GM12878 (cell line): ENCODE results near the gene HMCN2. TPM values are rescaled to one million over a fixed set of nuclear protein-coding genes. Genes with fewer than 3 reads are reported as not detected.

ENCODE experiments used
- ATAC-seq: fragments of 200-7000 bp; cut with Tn5 transposase; 3 replicates; pipeline ENCODE4 v1.9.1; 2020; ENCODE audit warnings: mild to moderate bottlenecking, moderate library complexity
- BruUV-seq: library from RNA; stranded (reverse); fragments of 400-500 nt; replicated peaks from 2 replicates; lab custom pipeline; 2021; lab: Mats Ljungman, UMichigan
- CTCF ChIA-PET: fragments of 300-600 bp; sonication (Branson Sonifier 250); formaldehyde crosslinking; extraction: SDS; loops from one replicate; lab custom pipeline; 2021; ENCODE audit warnings: inconsistent platforms; lab: Yijun Ruan, JAX
- POLR2A ChIA-PET: fragments of 350-600 bp; formaldehyde crosslinking; extraction: SDS; loops from one replicate; lab custom pipeline; 2021; ENCODE audit warnings: inconsistent platforms; lab: Charles Lee
- RAD21 ChIA-PET: fragments of 300-600 bp; sonication (Branson Sonifier 250); formaldehyde crosslinking; loops from one replicate; lab custom pipeline; 2023; ENCODE audit warnings: antibody characterized with exemption; ENCODE audit not compliant: unreplicated experiment; lab: Charles Lee
- SMC1A ChIA-PET: fragments of 300-600 bp; sonication (Branson Sonifier 250); formaldehyde crosslinking; loops from one replicate; lab custom pipeline; 2023; ENCODE audit not compliant: unreplicated experiment, uncharacterized antibody; lab: Charles Lee
- DNase-seq: peaks from one replicate; pipeline ENCODE4 v3.0.0-alpha.2; 2011; ENCODE audit warnings: low read depth, low spot score
- FAIRE-seq: peaks from 3 replicates; lab custom pipeline; 2011; peaks lifted over from hg19 to GRCh38; lab: Jason Lieb, UNC
- H2AFZ ChIP-seq: 2 replicates; pipeline ENCODE4 v1.6.0; 2011; ENCODE audit warnings: low read depth, low read length, control low read depth; ENCODE audit not compliant: control insufficient read depth
- H3K27ac ChIP-seq: 2 replicates; pipeline ENCODE4 v1.5.1; 2011; ENCODE audit warnings: control low read depth; ENCODE audit not compliant: control insufficient read depth, insufficient read depth
- H3K27me3 ChIP-seq, 2 experiments: replicated peaks in 1 of 2; 2 replicates each; pipeline versions ENCODE4 v1.6.0 to v1.6.1; 2011; ENCODE audit warnings: low read length in 1 of 2; ENCODE audit not compliant: control insufficient read depth in 2 of 2, insufficient read depth in 2 of 2
- H3K36me3 ChIP-seq, 2 experiments: 2 replicates each; pipeline ENCODE4 v1.5.1; 2011; ENCODE audit warnings: low read length in 1 of 2; ENCODE audit not compliant: control insufficient read depth in 2 of 2, insufficient read depth in 2 of 2
- H3K4me1 ChIP-seq: 2 replicates; pipeline ENCODE4 v1.6.1; 2011; ENCODE audit warnings: mild to moderate bottlenecking, low read length, moderate library complexity, mixed read lengths; ENCODE audit not compliant: control insufficient read depth, insufficient read depth
- H3K4me2 ChIP-seq: 2 replicates; pipeline ENCODE4 v1.6.0; 2011; ENCODE audit warnings: control low read depth; ENCODE audit not compliant: control insufficient read depth, insufficient read depth
- H3K4me3 ChIP-seq: fragments of 200-600 bp; sonication (generic); 2 replicates; pipeline ENCODE4 v1.5.1; 2016
- H3K79me2 ChIP-seq: 2 replicates; pipeline ENCODE4 v1.6.0; 2011; ENCODE audit warnings: low read length; ENCODE audit not compliant: control insufficient read depth, insufficient read depth
- H3K9ac ChIP-seq: 2 replicates; pipeline ENCODE4 v1.8.0; 2011; ENCODE audit warnings: low read length, control low read depth, mixed read lengths; ENCODE audit not compliant: control insufficient read depth, insufficient read depth
- H3K9me3 ChIP-seq: replicated peaks from 3 replicates; pipeline ENCODE4 v1.5.1; 2011; ENCODE audit warnings: mild to moderate bottlenecking, low read length; ENCODE audit not compliant: control insufficient read depth, insufficient read depth
- H4K20me1 ChIP-seq: 2 replicates; pipeline ENCODE4 v1.6.0; 2011; ENCODE audit not compliant: control insufficient read depth, insufficient read depth
- CHD4 ChIP-seq: fragments of 200-600 bp; sonication (generic); IDR thresholded peaks from 2 replicates; pipeline ENCODE4 v1.6.1; 2016; ENCODE audit warnings: mild to moderate bottlenecking
- CREB1 ChIP-seq: IDR thresholded peaks from 2 replicates; pipeline ENCODE4 v1.6.1; 2012; ENCODE audit warnings: low read depth, mild to moderate bottlenecking, inconsistent platforms
- MXI1 ChIP-seq: fragments of 150-350 bp; IDR thresholded peaks from 2 replicates; pipeline ENCODE4 v1.6.1; 2011; ENCODE audit warnings: low read depth, mild to moderate bottlenecking, inconsistent platforms, low read length, improper control_type of control experiment
- POLR2AphosphoS2 ChIP-seq: IDR thresholded peaks from 2 replicates; pipeline ENCODE4 v1.6.1; 2011; ENCODE audit warnings: low read depth, mild to moderate bottlenecking, low read length, improper control_type of control experiment, moderate library complexity
- RFX5 ChIP-seq: IDR thresholded peaks from 2 replicates; pipeline ENCODE4 v1.6.1; 2011; ENCODE audit warnings: low read depth, low read length, improper control_type of control experiment
- SMAD5 ChIP-seq: IDR thresholded peaks from 2 replicates; pipeline ENCODE4 v1.6.1; 2016; ENCODE audit warnings: antibody characterized with exemption, low read depth
- SMARCA5 ChIP-seq: fragments of 450-650 bp; IDR thresholded peaks from 2 replicates; pipeline ENCODE4 v1.6.1; 2017; ENCODE audit warnings: mild to moderate bottlenecking
- WGBS: methylation state at CpG from one replicate; pipeline ENCODE4 v1.1.6; 2016; ENCODE audit warnings: low lambda C conversion rate; ENCODE audit not compliant: insufficient replicate concordance, insufficient coverage; ENCODE audit errors: missing lambda C conversion rate; 5-methylcytosine and 5-hydroxymethylcytosine counted together
- in situ Hi-C: fragments of 300-500 bp; cut with MboI; formaldehyde crosslinking; loops from 9 replicates; pipeline ENCODE4 v1.14.3; 2018; ENCODE audit warnings: mixed read lengths
- intact Hi-C: fragments of 100-400 bp; cut with micrococcal nuclease; formaldehyde crosslinking; loops from one replicate; pipeline ENCODE4 v1.14.2; 2022; ENCODE audit not compliant: unreplicated experiment
- polyA plus RNA-seq, 11 experiments: library from polyadenylated mRNA; depleted of rRNA in 4 of 11; unstranded in 6 of 11; stranded (reverse) in 5 of 11; fragments of >200 nt; fragmentation: Nextera tagmentation in 4 of 11; fragmentation: Illumina TruSeq in 1 of 11; extraction: Ambion mirVana in 4 of 11; extraction: Trizol in 1 of 11; gene quantifications; 1 replicate in 1 of 11; 2 replicates in 10 of 11; pipeline versions ENCODE4 v1.2.1 to v1.2.3, GENCODE V29; 2011 to 2016; ENCODE audit warnings: inconsistent platforms in 2 of 11, missing spikeins in 2 of 11, low read depth in 1 of 11
- total RNA-seq, 4 experiments: library from RNA; depleted of rRNA in 3 of 4; stranded (reverse); fragments of >200 nt in 3 of 4; fragmentation: Illumina TruSeq in 1 of 4; extraction: Trizol in 1 of 4; gene quantifications; 2 replicates each; pipeline versions ENCODE4 v1.2.1 to v1.2.3, GENCODE V29; 2013 to 2021
- TF ChIP-seq, protein P1 (sequence below): fragments of 450-650 bp; formaldehyde crosslinking; IDR thresholded peaks from 2 replicates; pipeline ENCODE4 v1.5.0; 2022; ENCODE audit warnings: mild to moderate bottlenecking, missing genetic modification characterization
- TF ChIP-seq, protein P2 (sequence below): IDR thresholded peaks from 2 replicates; pipeline ENCODE4 v1.6.1; 2011; ENCODE audit warnings: mild to moderate bottlenecking, low read depth, low read length, moderate library complexity; ENCODE audit not compliant: insufficient replicate concordance
- TF ChIP-seq, protein P3 (sequence below): fragments of 450-650 bp; IDR thresholded peaks from 2 replicates; pipeline ENCODE4 v1.6.1; 2016; ENCODE audit warnings: mild to moderate bottlenecking

The HMCN2 gene
- total and polyA plus RNA-seq, 10 of the 15 experiments (the other 5 are each of a cell fraction or from before 2014, with no cell fraction given) = 0.04 TPM; not detected in 9

DNA sequence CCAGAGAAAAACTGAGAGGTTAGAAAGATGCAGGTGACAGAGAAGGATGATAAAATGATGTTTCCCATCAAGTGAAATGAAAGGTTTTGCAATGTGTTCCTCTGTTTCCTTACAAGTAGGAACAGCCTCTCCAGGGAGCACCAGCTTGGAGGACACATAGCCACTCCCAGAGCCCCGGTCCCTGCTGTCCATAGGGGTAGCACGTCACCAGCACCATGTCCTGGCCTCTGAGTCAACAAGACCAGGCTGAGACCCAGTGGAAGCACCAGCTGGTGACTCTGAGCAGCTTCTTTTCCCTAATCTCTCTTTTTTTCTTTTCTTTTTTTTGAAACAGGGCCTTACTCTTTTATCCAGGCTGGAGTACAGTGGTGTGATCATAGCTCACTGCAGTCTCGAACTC is 19.4 kb upstream of the HMCN2 start:
- POLR2A ChIA-PET = interaction anchor here (0.7 kb wide), 1 partner anchor 314 kb away, joined by 6 read pairs; no protein-coding TSS in a partner anchor
- SMC1A ChIA-PET = no interaction called here
- BruUV-seq = no TSS peak
- no peak overlapping the region for H3K9ac ChIP-seq
- no peaks in the 10 kb centered on the region for H3K9me3 ChIP-seq
- RAD21 ChIA-PET = no interaction called here
- no peak for DNase-seq
- H3K36me3 ChIP-seq = no peaks in the 10 kb centered on the region
- no peak overlapping the region for H3K4me3 ChIP-seq
- no peak for FAIRE-seq
- H3K27me3 ChIP-seq = no peaks in the 10 kb centered on the region; a peak in 1 of 4 replicates
- no peak overlapping the region for H3K27ac ChIP-seq
- no peaks in the 10 kb centered on the region for H3K79me2 ChIP-seq
- H4K20me1 ChIP-seq = no peaks in the 10 kb centered on the region
- no peak for ATAC-seq
- in situ Hi-C loops (loop anchor here (10.0 kb wide), 1 partner anchor 371 kb away; no protein-coding TSS in a partner anchor), intact Hi-C loops (no loop called here)
- H3K4me2 ChIP-seq = no peak overlapping the region
- no peak overlapping the region for H2AFZ ChIP-seq
- peaks cover 4% of the 10 kb centered on the region for H3K4me1 ChIP-seq
- CTCF ChIA-PET = interaction anchor here (0.6 to 5.0 kb wide), 10 partner anchors 8 to 797 kb away, joined by 3 to 35 read pairs (median 4); no protein-coding TSS in a partner anchor
- TF ChIP-seq POLR2AphosphoS2 = no peak
- 18% methylated on average over 3 of the region's 3 CpGs for WGBS

DNA sequence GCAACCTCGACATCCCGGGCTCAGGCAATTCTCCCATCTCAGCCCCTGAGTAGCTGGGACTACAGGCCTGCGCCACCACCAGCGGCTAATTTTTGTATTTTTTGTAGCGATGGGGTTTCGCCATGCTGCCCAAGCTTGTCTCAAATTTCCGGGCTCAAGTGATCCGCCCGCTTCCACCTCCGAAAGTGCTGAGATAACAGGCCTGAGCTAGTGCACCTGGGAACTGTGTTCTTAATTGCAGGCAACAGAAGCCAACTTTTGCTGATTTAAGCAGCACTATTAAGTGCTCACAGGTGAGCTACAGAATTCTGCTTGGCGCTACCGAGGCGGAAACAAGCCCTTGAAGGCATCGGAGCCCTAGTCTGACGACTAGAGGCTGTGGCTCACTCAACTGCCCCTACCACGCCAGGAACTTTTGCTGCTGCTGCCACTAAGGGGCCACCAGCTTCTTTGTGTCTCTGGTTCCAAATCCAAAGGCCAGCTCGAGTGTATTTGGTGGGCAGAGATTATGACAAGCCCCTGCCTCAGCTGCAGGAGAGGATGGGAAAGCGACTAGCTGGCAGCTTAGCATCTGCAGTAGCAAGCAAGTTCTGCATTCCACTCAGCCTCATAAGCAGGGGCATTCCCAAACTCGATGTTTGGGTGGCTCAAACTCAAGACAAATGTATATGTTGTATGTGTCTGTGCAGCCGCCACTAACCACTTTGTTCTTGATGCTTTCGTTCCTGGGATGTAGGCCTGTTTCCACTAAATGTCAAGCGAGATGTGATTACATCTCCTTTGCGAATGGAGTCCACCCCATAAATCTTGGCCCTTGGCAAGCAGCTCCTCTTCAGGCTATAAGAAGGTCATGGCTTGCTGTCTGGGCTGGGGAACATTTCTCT is 10.6 kb upstream of the HMCN2 start:
- POLR2A ChIA-PET = no interaction called here
- Histone ChIP-seq H3K9ac (no peak overlapping the region), H3K36me3 (no peaks in the 10 kb centered on the region), H3K4me2 (no peak overlapping the region), H4K20me1 (no peaks in the 10 kb centered on the region), H3K79me2 (no peaks in the 10 kb centered on the region), H2AFZ (no peak overlapping the region), H3K9me3 (no peaks in the 10 kb centered on the region), H3K27ac (no peak overlapping the region), H3K27me3 (no peaks in the 10 kb centered on the region; a peak in 1 of 4 replicates), H3K4me3 (no peak overlapping the region), H3K4me1 (no peaks in the 10 kb centered on the region)
- intact Hi-C loops = no loop called here
- DNase-seq (no peak), ATAC-seq (no peak), FAIRE-seq (no peak)
- SMC1A ChIA-PET = no interaction called here
- CTCF ChIA-PET = interaction anchor here (1.1 to 2.3 kb wide), 2 partner anchors 9 to 13 kb away, joined by 4 to 8 read pairs; no protein-coding TSS in a partner anchor
- 32% methylated on average over 23 of the region's 23 CpGs for WGBS
- in situ Hi-C loops = no loop called here
- no TSS peak for BruUV-seq
- RAD21 ChIA-PET = interaction anchor here (0.7 kb wide), 1 partner anchor 21 kb away, joined by 4 read pairs; no protein-coding TSS in a partner anchor
- TF ChIP-seq, protein P1, sequence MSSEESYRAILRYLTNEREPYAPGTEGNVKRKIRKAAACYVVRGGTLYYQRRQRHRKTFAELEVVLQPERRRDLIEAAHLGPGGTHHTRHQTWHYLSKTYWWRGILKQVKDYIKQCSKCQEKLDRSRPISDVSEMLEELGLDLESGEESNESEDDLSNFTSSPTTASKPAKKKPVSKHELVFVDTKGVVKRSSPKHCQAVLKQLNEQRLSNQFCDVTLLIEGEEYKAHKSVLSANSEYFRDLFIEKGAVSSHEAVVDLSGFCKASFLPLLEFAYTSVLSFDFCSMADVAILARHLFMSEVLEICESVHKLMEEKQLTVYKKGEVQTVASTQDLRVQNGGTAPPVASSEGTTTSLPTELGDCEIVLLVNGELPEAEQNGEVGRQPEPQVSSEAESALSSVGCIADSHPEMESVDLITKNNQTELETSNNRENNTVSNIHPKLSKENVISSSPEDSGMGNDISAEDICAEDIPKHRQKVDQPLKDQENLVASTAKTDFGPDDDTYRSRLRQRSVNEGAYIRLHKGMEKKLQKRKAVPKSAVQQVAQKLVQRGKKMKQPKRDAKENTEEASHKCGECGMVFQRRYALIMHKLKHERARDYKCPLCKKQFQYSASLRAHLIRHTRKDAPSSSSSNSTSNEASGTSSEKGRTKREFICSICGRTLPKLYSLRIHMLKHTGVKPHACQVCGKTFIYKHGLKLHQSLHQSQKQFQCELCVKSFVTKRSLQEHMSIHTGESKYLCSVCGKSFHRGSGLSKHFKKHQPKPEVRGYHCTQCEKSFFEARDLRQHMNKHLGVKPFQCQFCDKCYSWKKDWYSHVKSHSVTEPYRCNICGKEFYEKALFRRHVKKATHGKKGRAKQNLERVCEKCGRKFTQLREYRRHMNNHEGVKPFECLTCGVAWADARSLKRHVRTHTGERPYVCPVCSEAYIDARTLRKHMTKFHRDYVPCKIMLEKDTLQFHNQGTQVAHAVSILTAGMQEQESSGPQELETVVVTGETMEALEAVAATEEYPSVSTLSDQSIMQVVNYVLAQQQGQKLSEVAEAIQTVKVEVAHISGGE (CRISPR knock-in tag) = no peak
- TF ChIP-seq, protein P2, sequence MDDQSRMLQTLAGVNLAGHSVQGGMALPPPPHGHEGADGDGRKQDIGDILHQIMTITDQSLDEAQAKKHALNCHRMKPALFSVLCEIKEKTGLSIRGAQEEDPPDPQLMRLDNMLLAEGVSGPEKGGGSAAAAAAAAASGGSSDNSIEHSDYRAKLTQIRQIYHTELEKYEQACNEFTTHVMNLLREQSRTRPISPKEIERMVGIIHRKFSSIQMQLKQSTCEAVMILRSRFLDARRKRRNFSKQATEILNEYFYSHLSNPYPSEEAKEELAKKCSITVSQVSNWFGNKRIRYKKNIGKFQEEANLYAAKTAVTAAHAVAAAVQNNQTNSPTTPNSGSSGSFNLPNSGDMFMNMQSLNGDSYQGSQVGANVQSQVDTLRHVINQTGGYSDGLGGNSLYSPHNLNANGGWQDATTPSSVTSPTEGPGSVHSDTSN = no peak
- TF ChIP-seq MXI1 = no peak
- TF ChIP-seq, protein P3, sequence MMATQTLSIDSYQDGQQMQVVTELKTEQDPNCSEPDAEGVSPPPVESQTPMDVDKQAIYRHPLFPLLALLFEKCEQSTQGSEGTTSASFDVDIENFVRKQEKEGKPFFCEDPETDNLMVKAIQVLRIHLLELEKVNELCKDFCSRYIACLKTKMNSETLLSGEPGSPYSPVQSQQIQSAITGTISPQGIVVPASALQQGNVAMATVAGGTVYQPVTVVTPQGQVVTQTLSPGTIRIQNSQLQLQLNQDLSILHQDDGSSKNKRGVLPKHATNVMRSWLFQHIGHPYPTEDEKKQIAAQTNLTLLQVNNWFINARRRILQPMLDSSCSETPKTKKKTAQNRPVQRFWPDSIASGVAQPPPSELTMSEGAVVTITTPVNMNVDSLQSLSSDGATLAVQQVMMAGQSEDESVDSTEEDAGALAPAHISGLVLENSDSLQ = no peak
- TF ChIP-seq CHD4 = no peak
- TF ChIP-seq CREB1 = no peak
- no peak for TF ChIP-seq SMARCA5
- no peak for TF ChIP-seq RFX5
- TF ChIP-seq SMAD5 = no peak
